ENCODE data around the gene DCAF16. TPM values are rescaled to one million over a fixed set of nuclear protein-coding genes. Genes with fewer than 3 reads are reported as not detected.
"Not testable (repeated sequence)": the region's sequence is repeated elsewhere in the genome, so short reads cannot be mapped to it uniquely, and the experiment has no call there.

DCAF16 gene
- total RNA-seq: 63.1 and 72.3 TPM in 2 replicates
- long read RNA-seq, full-length matches to known transcripts: 25 of 63 reads
- long read RNA-seq, partial matches to known transcripts: 0 of 63 reads
- long read RNA-seq, other reads (novel, unspliced or antisense): 38 of 63 reads

GRCh38 chr4:17810260-17811077 lies at the start of gene DCAF16, which contains the start of gene NCAPG:
TSS of gene DCAF16 (minus strand) at chr4:17810757. CDS start at chr4:17804141, 6,616 bp downstream.
TSS of gene NCAPG (plus strand) at chr4:17810979. CDS start at chr4:17811078, 99 bp downstream.
- TF ChIP-seq CTCF (IDR thresholded peaks at IDR 0.05; ENCODE audit: unreplicated experiment): no peak
- no peaks in the 10 kb centered on the region for H3K9me3 Mint-ChIP-seq (ENCODE audit: low read depth)

GRCh38 chr4:17859793-17860406 lies 49.3 kb upstream of the DCAF16 start:
- TF ChIP-seq CTCF (IDR thresholded peaks at IDR 0.05; ENCODE audit: unreplicated experiment): no peak
- Mint-ChIP-seq H3K36me3 (ENCODE audit: insufficient read depth) (peaks cover 16% of the 10 kb centered on the region), H3K4me1 (ENCODE audit: low read depth) (peaks cover 6% of the 10 kb centered on the region), H3K27ac (no peak overlapping the region), H3K27me3 (no peaks in the 10 kb centered on the region), H3K9me3 (ENCODE audit: low read depth) (peaks cover 13% of the 10 kb centered on the region), H3K4me3 (ENCODE audit: low read depth) (no peak overlapping the region)
- DNase-seq (ENCODE audit: low spot score, unreplicated experiment): no peak

More at GRCh38 chr4:17810260-17811077, at the start of gene DCAF16, which contains the start of gene NCAPG:
- Mint-ChIP-seq H3K27ac (peak within 1 kb of the TSS; percentile 98), H3K36me3 (ENCODE audit: insufficient read depth) (peaks cover 4% of the 10 kb centered on the region), H3K27me3 (no peaks in the 10 kb centered on the region), H3K4me1 (ENCODE audit: low read depth) (peaks cover 36% of the 10 kb centered on the region), H3K4me3 (ENCODE audit: low read depth) (peak within 1 kb of the TSS; percentile 96)
- DNase-seq (ENCODE audit: low spot score, unreplicated experiment): peak; percentile 99

GRCh38 chr4:17854036-17854435 lies 43.5 kb upstream of the DCAF16 start:
- H3K4me3 Mint-ChIP-seq (ENCODE audit: low read depth): no peak overlapping the region
- H3K27ac Mint-ChIP-seq: peak overlapping the region; percentile 43
- no peaks in the 10 kb centered on the region for H3K9me3 Mint-ChIP-seq (ENCODE audit: low read depth)
- H3K36me3 Mint-ChIP-seq (ENCODE audit: insufficient read depth): peaks cover 1% of the 10 kb centered on the region
- TF ChIP-seq CTCF (IDR thresholded peaks at IDR 0.05; ENCODE audit: unreplicated experiment): no peak
- H3K27me3 Mint-ChIP-seq: no peaks in the 10 kb centered on the region
- DNase-seq (ENCODE audit: low spot score, unreplicated experiment): no peak
- peaks cover 6% of the 10 kb centered on the region for H3K4me1 Mint-ChIP-seq (ENCODE audit: low read depth)

- Mint-ChIP-seq H3K27ac (no peak overlapping the region), H3K27me3 (no peaks in the 10 kb centered on the region), H3K4me3 (ENCODE audit: low read depth) (no peak overlapping the region), H3K4me1 (ENCODE audit: low read depth) (peaks cover 4% of the 10 kb centered on the region), H3K9me3 (ENCODE audit: low read depth) (peaks cover 2% of the 10 kb centered on the region), H3K36me3 (ENCODE audit: insufficient read depth) (peaks cover 8% of the 10 kb centered on the region)
- no peak for DNase-seq (ENCODE audit: low spot score, unreplicated experiment)
- no peak for TF ChIP-seq CTCF (IDR thresholded peaks at IDR 0.05; ENCODE audit: unreplicated experiment)
Measured at GRCh38 chr4:17851959-17852358, 41.4 kb upstream of the DCAF16 start.

- H3K36me3 Mint-ChIP-seq (ENCODE audit: insufficient read depth): peaks cover 14% of the 10 kb centered on the region
- not testable (repeated sequence) for DNase-seq (ENCODE audit: low spot score, unreplicated experiment); H3K4me3 Mint-ChIP-seq (ENCODE audit: low read depth); H3K27ac Mint-ChIP-seq; H3K9me3 Mint-ChIP-seq (ENCODE audit: low read depth); H3K4me1 Mint-ChIP-seq (ENCODE audit: low read depth); H3K27me3 Mint-ChIP-seq
Measured at GRCh38 chr4:17850295-17850694, 39.7 kb upstream of the DCAF16 start.
